Astrocyte (in vitro differentiated cells and primary cell): ENCODE measurements around the gene CORO7. TPM values are rescaled to one million over a fixed set of nuclear protein-coding genes. Genes with fewer than 3 reads are reported as not detected.

ENCODE experiments used
- DNase-seq: peaks from one replicate; pipeline ENCODE4 v3.0.0-alpha.2; 2010; ENCODE audit warnings: low read depth
- FAIRE-seq: peaks from 2 replicates; lab custom pipeline; 2011; peaks lifted over from hg19 to GRCh38; lab: Jason Lieb, UNC
- H2AFZ ChIP-seq: 2 replicates; pipeline ENCODE4 v1.6.0; 2012; ENCODE audit warnings: low read depth, low read length, inconsistent platforms
- H3K27ac ChIP-seq: 2 replicates; pipeline ENCODE4 v1.5.1; 2011; ENCODE audit warnings: low read depth, low read length, inconsistent platforms
- H3K27me3 ChIP-seq: 2 replicates; pipeline ENCODE4 v1.6.0; 2011; ENCODE audit warnings: low read length, inconsistent platforms; ENCODE audit not compliant: insufficient read depth
- H3K36me3 ChIP-seq: 2 replicates; pipeline ENCODE4 v1.5.1; 2011; ENCODE audit warnings: low read length, inconsistent platforms; ENCODE audit not compliant: insufficient read depth
- H3K4me1 ChIP-seq: 2 replicates; pipeline ENCODE4 v1.5.1; 2011; ENCODE audit warnings: low read length, inconsistent platforms; ENCODE audit not compliant: insufficient read depth
- H3K4me2 ChIP-seq: 2 replicates; pipeline ENCODE4 v1.6.0; 2012; ENCODE audit warnings: low read length, inconsistent platforms
- H3K4me3 ChIP-seq: 2 replicates; pipeline ENCODE4 v1.5.1; 2011; ENCODE audit warnings: low read depth, mild to moderate bottlenecking, low read length, inconsistent platforms; ENCODE audit not compliant: insufficient read depth
- H3K79me2 ChIP-seq: 2 replicates; pipeline ENCODE4 v1.6.0; 2012; ENCODE audit warnings: mild to moderate bottlenecking, low read length, inconsistent platforms; ENCODE audit not compliant: insufficient read depth
- H3K9ac ChIP-seq: 2 replicates; pipeline ENCODE4 v1.6.0; 2012; ENCODE audit warnings: mild to moderate bottlenecking, low read length, inconsistent platforms
- H3K9me3 ChIP-seq: 2 replicates; pipeline ENCODE4 v1.5.1; 2012; ENCODE audit warnings: low read depth, mild to moderate bottlenecking, low read length, inconsistent platforms; ENCODE audit not compliant: insufficient read depth
- H4K20me1 ChIP-seq: 2 replicates; pipeline ENCODE4 v1.6.0; 2012; ENCODE audit warnings: low read length, inconsistent platforms; ENCODE audit not compliant: insufficient read depth
- H3K27ac Mint-ChIP-seq: one replicate; pipeline ENCODE4 v1.8.0; 2021; ENCODE audit warnings: mild to moderate bottlenecking, mixed read lengths; ENCODE audit not compliant: unreplicated experiment
- H3K27me3 Mint-ChIP-seq: one replicate; pipeline ENCODE4 v1.8.0; 2021; ENCODE audit warnings: low read depth, mixed read lengths; ENCODE audit not compliant: unreplicated experiment
- H3K36me3 Mint-ChIP-seq: one replicate; pipeline ENCODE4 v1.8.0; 2021; ENCODE audit warnings: low read depth, mixed read lengths; ENCODE audit not compliant: unreplicated experiment
- H3K4me1 Mint-ChIP-seq: one replicate; pipeline ENCODE4 v1.8.0; 2021; ENCODE audit warnings: low read depth, mixed read lengths; ENCODE audit not compliant: unreplicated experiment
- H3K4me3 Mint-ChIP-seq: one replicate; pipeline ENCODE4 v1.8.0; 2021; ENCODE audit warnings: mild to moderate bottlenecking, moderate library complexity, mixed read lengths; ENCODE audit not compliant: unreplicated experiment
- H3K9me3 Mint-ChIP-seq: one replicate; pipeline ENCODE4 v1.8.0; 2021; ENCODE audit warnings: mild to moderate bottlenecking, mixed read lengths; ENCODE audit not compliant: unreplicated experiment
- EZH2 ChIP-seq: IDR thresholded peaks from 2 replicates; pipeline ENCODE4 v1.6.1; 2012; ENCODE audit warnings: mild to moderate bottlenecking, low read length, inconsistent platforms; ENCODE audit not compliant: insufficient read depth
- total RNA-seq: library from RNA; stranded (reverse); gene quantifications from 2 replicates; pipeline ENCODE4 v1.2.1, GENCODE V29; 2021
- TF ChIP-seq, protein P1 (sequence below): IDR thresholded peaks from 2 replicates; pipeline ENCODE4 v1.5.1; 2011; ENCODE audit warnings: low read depth, mild to moderate bottlenecking, inconsistent platforms, low read length, moderate library complexity; ENCODE audit not compliant: insufficient read depth

The CORO7 gene
- total RNA-seq, 1 donor from 2014 or later = 26.4 TPM

DNA sequence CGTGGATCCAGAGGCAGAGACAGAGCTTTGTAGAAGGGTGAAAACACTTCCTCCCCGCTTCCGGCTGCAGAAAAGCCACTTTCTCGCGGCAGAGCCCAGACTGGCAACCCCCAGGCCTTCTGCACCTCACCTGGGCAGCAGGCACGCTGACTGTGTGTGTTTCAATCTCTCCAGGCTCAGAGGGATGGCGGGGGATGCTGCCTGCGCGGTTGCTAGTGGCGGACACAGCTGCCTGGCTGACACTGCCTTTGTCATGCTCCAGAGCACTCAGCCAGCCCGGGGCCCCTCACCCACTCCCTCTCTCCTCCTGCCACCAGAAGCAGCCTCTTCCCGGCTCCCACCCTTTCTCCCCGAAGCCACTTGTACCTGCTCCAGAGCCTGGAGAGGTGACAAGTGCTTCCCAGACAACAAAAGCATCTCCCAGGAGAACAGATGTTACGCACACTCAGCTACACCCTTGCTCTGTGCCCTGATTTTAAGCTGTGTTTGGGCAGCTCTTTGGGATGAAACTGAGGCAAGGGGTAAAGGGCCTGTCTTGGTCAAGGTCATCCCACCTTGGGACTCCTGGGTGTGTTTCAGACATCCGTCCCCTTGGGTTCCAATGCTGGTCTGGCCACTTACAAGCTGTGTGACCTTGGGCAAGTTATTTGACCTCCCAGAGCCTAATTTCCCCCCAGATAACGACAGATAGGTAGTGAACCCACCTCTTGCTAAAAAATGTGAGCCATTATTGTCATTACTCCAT lies 109.8 kb downstream of the CORO7 start:
- DNase-seq (no peak), FAIRE-seq (no peak)
- H3K4me3 ChIP-seq = peak overlapping the region; percentile 59

More for the DNA sequence above, 109.8 kb downstream of the CORO7 start:
- H3K9me3 Mint-ChIP-seq = no peaks in the 10 kb centered on the region
- no peaks in the 10 kb centered on the region for H3K79me2 ChIP-seq
- peak overlapping the region; percentile 81 for H3K4me2 ChIP-seq
- H3K4me1 ChIP-seq = peaks cover 18% of the 10 kb centered on the region
- H3K27ac Mint-ChIP-seq = peak overlapping the region; percentile 96
- H3K27ac ChIP-seq = peak overlapping the region; percentile 70
- H3K36me3 ChIP-seq = no peaks in the 10 kb centered on the region
- peak overlapping the region; percentile 91 for H3K4me3 Mint-ChIP-seq
- peak overlapping the region; percentile 71 for H3K9ac ChIP-seq
- H3K27me3 Mint-ChIP-seq = no peaks in the 10 kb centered on the region
- no peaks in the 10 kb centered on the region for H3K27me3 ChIP-seq
- peaks cover 18% of the 10 kb centered on the region for H3K4me1 Mint-ChIP-seq
- H3K9me3 ChIP-seq = no peaks in the 10 kb centered on the region
- peak overlapping the region; percentile 83 for H2AFZ ChIP-seq
- H4K20me1 ChIP-seq = no peaks in the 10 kb centered on the region
- no peaks in the 10 kb centered on the region for H3K36me3 Mint-ChIP-seq
- no peak for TF ChIP-seq EZH2
- TF ChIP-seq, protein P1, sequence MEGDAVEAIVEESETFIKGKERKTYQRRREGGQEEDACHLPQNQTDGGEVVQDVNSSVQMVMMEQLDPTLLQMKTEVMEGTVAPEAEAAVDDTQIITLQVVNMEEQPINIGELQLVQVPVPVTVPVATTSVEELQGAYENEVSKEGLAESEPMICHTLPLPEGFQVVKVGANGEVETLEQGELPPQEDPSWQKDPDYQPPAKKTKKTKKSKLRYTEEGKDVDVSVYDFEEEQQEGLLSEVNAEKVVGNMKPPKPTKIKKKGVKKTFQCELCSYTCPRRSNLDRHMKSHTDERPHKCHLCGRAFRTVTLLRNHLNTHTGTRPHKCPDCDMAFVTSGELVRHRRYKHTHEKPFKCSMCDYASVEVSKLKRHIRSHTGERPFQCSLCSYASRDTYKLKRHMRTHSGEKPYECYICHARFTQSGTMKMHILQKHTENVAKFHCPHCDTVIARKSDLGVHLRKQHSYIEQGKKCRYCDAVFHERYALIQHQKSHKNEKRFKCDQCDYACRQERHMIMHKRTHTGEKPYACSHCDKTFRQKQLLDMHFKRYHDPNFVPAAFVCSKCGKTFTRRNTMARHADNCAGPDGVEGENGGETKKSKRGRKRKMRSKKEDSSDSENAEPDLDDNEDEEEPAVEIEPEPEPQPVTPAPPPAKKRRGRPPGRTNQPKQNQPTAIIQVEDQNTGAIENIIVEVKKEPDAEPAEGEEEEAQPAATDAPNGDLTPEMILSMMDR = no peak

Other genes with a start within 250 kb of the CORO7 start
- gene SRL, start 174.5 kb downstream of the CORO7 start, total RNA-seq = not detected in 2 replicates
- gene TFAP4, start 143.6 kb downstream of the CORO7 start, total RNA-seq = 6.1 and 7.7 TPM in 2 replicates
- gene GLIS2, start 100.5 kb downstream of the CORO7 start, total RNA-seq = 16.5 and 18.9 TPM in 2 replicates
- gene PAM16, start 65.3 kb downstream of the CORO7 start, total RNA-seq = 50.7 and 51.9 TPM in 2 replicates
- gene VASN, start 44.7 kb downstream of the CORO7 start, total RNA-seq = 32.0 and 38.7 TPM in 2 replicates
- 36.4 and 39.8 TPM in 2 replicates for gene DNAJA3, start 9.3 kb upstream of the CORO7 start, total RNA-seq
- 28.5 and 31.2 TPM in 2 replicates for gene NMRAL1, start 58.0 kb upstream of the CORO7 start, total RNA-seq
- gene HMOX2, start 59.8 kb upstream of the CORO7 start, total RNA-seq = 53.1 and 64.9 TPM in 2 replicates
- 56.9 and 64.7 TPM in 2 replicates for gene CDIP1, start 122.2 kb upstream of the CORO7 start, total RNA-seq
- gene C16orf96, start 139.7 kb upstream of the CORO7 start, total RNA-seq = 0.20 and 0.38 TPM in 2 replicates
- gene UBALD1, start 198.3 kb upstream of the CORO7 start, total RNA-seq = 49.8 and 53.0 TPM in 2 replicates
- 89.0 and 91.5 TPM in 2 replicates for gene MGRN1, start 208.2 kb upstream of the CORO7 start, total RNA-seq